SK-N-SH (cell line): ENCODE results near the gene CHPF2.

ENCODE experiments used
- EP300 ChIP-seq, 2 experiments: IDR thresholded peaks; 2 replicates each; pipeline versions ENCODE4 v1.4.0 to v1.6.1; 2012; ENCODE audit warnings: borderline replicate concordance in 1 of 2, low read depth in 1 of 2, low read length in 1 of 2
- EZH2phosphoT487 ChIP-seq: fragments of 200-600 bp; sonication (generic); IDR thresholded peaks from 2 replicates; pipeline ENCODE4 v1.6.1; 2017; ENCODE audit warnings: low read depth, mixed run types, mild to moderate bottlenecking, antibody characterized with exemption, moderate library complexity, borderline replicate concordance
- FOXJ3 ChIP-seq: sonication (generic); formaldehyde crosslinking; IDR thresholded peaks from 2 replicates; pipeline ENCODE4 v1.5.1; 2020; ENCODE audit warnings: mild to moderate bottlenecking, missing genetic modification reagents
- MAX ChIP-seq: IDR thresholded peaks from 2 replicates; pipeline ENCODE4 v1.4.0; 2012; ENCODE audit warnings: low read depth
- POLR2AphosphoS5 ChIP-seq: IDR thresholded peaks from 2 replicates; pipeline ENCODE4 v1.6.1; 2012; ENCODE audit warnings: low read depth, low read length
- TF ChIP-seq, protein P1 (sequence below): fragments of 200-600 bp; sonication (generic); IDR thresholded peaks from 2 replicates; pipeline ENCODE4 v1.6.1; 2017; ENCODE audit warnings: antibody characterized with exemption, mild to moderate bottlenecking, moderate library complexity
- TF ChIP-seq, protein P2 (sequence below): fragments of 150-350 bp; IDR thresholded peaks from 2 replicates; pipeline ENCODE4 v1.6.1; 2017; ENCODE audit warnings: antibody characterized with exemption, low read length, low read depth, borderline replicate concordance

- TF ChIP-seq, protein P1, sequence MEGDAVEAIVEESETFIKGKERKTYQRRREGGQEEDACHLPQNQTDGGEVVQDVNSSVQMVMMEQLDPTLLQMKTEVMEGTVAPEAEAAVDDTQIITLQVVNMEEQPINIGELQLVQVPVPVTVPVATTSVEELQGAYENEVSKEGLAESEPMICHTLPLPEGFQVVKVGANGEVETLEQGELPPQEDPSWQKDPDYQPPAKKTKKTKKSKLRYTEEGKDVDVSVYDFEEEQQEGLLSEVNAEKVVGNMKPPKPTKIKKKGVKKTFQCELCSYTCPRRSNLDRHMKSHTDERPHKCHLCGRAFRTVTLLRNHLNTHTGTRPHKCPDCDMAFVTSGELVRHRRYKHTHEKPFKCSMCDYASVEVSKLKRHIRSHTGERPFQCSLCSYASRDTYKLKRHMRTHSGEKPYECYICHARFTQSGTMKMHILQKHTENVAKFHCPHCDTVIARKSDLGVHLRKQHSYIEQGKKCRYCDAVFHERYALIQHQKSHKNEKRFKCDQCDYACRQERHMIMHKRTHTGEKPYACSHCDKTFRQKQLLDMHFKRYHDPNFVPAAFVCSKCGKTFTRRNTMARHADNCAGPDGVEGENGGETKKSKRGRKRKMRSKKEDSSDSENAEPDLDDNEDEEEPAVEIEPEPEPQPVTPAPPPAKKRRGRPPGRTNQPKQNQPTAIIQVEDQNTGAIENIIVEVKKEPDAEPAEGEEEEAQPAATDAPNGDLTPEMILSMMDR = no peak
- TF ChIP-seq EP300 (IDR thresholded peaks at IDR 0.05; ENCODE audit: borderline replicate concordance in 1 of 2, low read depth in 1 of 2, low read length in 1 of 2) (no peak), EZH2phosphoT487 (no peak), MAX (peak; percentile 21; the same call in 1 of the 2 replicates), POLR2AphosphoS5 (no peak), FOXJ3 (no peak)
- TF ChIP-seq, protein P2, sequence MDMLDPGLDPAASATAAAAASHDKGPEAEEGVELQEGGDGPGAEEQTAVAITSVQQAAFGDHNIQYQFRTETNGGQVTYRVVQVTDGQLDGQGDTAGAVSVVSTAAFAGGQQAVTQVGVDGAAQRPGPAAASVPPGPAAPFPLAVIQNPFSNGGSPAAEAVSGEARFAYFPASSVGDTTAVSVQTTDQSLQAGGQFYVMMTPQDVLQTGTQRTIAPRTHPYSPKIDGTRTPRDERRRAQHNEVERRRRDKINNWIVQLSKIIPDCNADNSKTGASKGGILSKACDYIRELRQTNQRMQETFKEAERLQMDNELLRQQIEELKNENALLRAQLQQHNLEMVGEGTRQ = no peak
Measured at GRCh38 chr7:151249034-151249731, 16.9 kb downstream of the CHPF2 start.
